GM19463 (cell line): Measurements from ENCODE around the gene PRIM2.
"Not testable (repeated sequence)": the region's sequence is repeated elsewhere in the genome, so short reads cannot be mapped to it uniquely, and the experiment has no call there.

Experiments used
- ATAC-seq: cut with Tn5 transposase; IDR thresholded peaks from one replicate; pipeline ENCODE4 v1.9.1; 2021; ENCODE audit warnings: mild to moderate bottlenecking, moderate library complexity; ENCODE audit not compliant: unreplicated experiment

PRIM2 gene

GRCh38 chr6:57358319-57358718 is 40.9 kb downstream of the PRIM2 start:
- ATAC-seq, result not testable (repeated sequence)

GRCh38 chr6:57359766-57360165 is 42.3 kb downstream of the PRIM2 start:
- not testable (repeated sequence) for ATAC-seq

- ATAC-seq, result not testable (repeated sequence)
Observed at GRCh38 chr6:57362340-57362739, 44.9 kb downstream of the PRIM2 start.

- ATAC-seq, result not testable (repeated sequence)
Observed at GRCh38 chr6:57365076-57365583, 47.7 kb downstream of the PRIM2 start.

GRCh38 chr6:57368965-57369731 is 51.7 kb downstream of the PRIM2 start:
- ATAC-seq, result not testable (repeated sequence)

- ATAC-seq, result not testable (repeated sequence)
Observed at GRCh38 chr6:57371779-57372178, 54.3 kb downstream of the PRIM2 start.

- not testable (repeated sequence) for ATAC-seq
Observed at GRCh38 chr6:57374764-57375163, 57.3 kb downstream of the PRIM2 start.

- ATAC-seq, result not testable (repeated sequence)
Observed at GRCh38 chr6:57376083-57376482, 58.7 kb downstream of the PRIM2 start.

- peak; percentile 44 for ATAC-seq
Observed at GRCh38 chr6:57389038-57389592, 71.7 kb downstream of the PRIM2 start.

- ATAC-seq, result not testable (repeated sequence)
Observed at GRCh38 chr6:57390818-57391217, 73.4 kb downstream of the PRIM2 start.

- ATAC-seq, result not testable (repeated sequence)
Observed at GRCh38 chr6:57392047-57392446, 74.6 kb downstream of the PRIM2 start.

- ATAC-seq, result not testable (repeated sequence)
Observed at GRCh38 chr6:57419341-57419740, 101.9 kb downstream of the PRIM2 start.

GRCh38 chr6:57421503-57421902 is 104.1 kb downstream of the PRIM2 start:
- ATAC-seq, result peak; percentile 42

- ATAC-seq, result no peak
Observed at GRCh38 chr6:57423468-57423867, 106.0 kb downstream of the PRIM2 start.

GRCh38 chr6:57431742-57432141 is 114.3 kb downstream of the PRIM2 start:
- ATAC-seq, result not testable (repeated sequence)

- no peak for ATAC-seq
Observed at GRCh38 chr6:57432157-57432556, 114.7 kb downstream of the PRIM2 start.

- ATAC-seq, result peak; percentile 56
Observed at GRCh38 chr6:57432919-57433684, 115.7 kb downstream of the PRIM2 start.

GRCh38 chr6:57433790-57434189 is 116.4 kb downstream of the PRIM2 start:
- not testable (repeated sequence) for ATAC-seq

GRCh38 chr6:57434944-57435343 is 117.5 kb downstream of the PRIM2 start:
- ATAC-seq, result no peak

GRCh38 chr6:57435475-57436160 is 118.2 kb downstream of the PRIM2 start:
- ATAC-seq, result no peak

GRCh38 chr6:57440735-57441134 is 123.3 kb downstream of the PRIM2 start:
- ATAC-seq, result not testable (repeated sequence)
